Duodenal mucosa (tissue), 2 donors: ENCODE measurements around the gene CRLF3.

Source experiments
- H3K27ac ChIP-seq: one replicate; pipeline ENCODE4 v1.7.0; 2013; ENCODE audit warnings: low read depth, low read length
- H3K27me3 ChIP-seq, 2 donors: one replicate each; pipeline ENCODE4 v1.7.0; 2013; ENCODE audit warnings: low read length in 2 of 2, control low read depth in 1 of 2; ENCODE audit not compliant: insufficient read depth in 2 of 2, control insufficient read depth in 1 of 2
- H3K36me3 ChIP-seq, 2 donors: one replicate each; pipeline ENCODE4 v1.7.0; 2013; ENCODE audit warnings: low read length in 2 of 2, control low read depth in 1 of 2; ENCODE audit not compliant: insufficient read depth in 2 of 2, control insufficient read depth in 1 of 2
- H3K4me1 ChIP-seq, 2 donors: one replicate each; pipeline ENCODE4 v1.7.0; 2013; ENCODE audit warnings: low read length in 2 of 2, control low read depth in 1 of 2; ENCODE audit not compliant: insufficient read depth in 2 of 2, control insufficient read depth in 1 of 2
- H3K4me3 ChIP-seq, 2 donors: one replicate each; pipeline ENCODE4 v1.7.0; 2013; ENCODE audit warnings: low read length in 2 of 2, low read depth in 1 of 2
- H3K9ac ChIP-seq, 2 donors: one replicate each; pipeline ENCODE4 v1.7.0; 2013; ENCODE audit warnings: low read length in 2 of 2, low read depth in 1 of 2
- H3K9me3 ChIP-seq, 2 donors: one replicate each; pipeline ENCODE4 v1.7.0; 2013; ENCODE audit warnings: low read length in 2 of 2, control low read depth in 1 of 2; ENCODE audit not compliant: control insufficient read depth in 1 of 2

The CRLF3 gene, protein sequence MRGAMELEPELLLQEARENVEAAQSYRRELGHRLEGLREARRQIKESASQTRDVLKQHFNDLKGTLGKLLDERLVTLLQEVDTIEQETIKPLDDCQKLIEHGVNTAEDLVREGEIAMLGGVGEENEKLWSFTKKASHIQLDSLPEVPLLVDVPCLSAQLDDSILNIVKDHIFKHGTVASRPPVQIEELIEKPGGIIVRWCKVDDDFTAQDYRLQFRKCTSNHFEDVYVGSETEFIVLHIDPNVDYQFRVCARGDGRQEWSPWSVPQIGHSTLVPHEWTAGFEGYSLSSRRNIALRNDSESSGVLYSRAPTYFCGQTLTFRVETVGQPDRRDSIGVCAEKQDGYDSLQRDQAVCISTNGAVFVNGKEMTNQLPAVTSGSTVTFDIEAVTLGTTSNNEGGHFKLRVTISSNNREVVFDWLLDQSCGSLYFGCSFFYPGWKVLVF

DNA sequence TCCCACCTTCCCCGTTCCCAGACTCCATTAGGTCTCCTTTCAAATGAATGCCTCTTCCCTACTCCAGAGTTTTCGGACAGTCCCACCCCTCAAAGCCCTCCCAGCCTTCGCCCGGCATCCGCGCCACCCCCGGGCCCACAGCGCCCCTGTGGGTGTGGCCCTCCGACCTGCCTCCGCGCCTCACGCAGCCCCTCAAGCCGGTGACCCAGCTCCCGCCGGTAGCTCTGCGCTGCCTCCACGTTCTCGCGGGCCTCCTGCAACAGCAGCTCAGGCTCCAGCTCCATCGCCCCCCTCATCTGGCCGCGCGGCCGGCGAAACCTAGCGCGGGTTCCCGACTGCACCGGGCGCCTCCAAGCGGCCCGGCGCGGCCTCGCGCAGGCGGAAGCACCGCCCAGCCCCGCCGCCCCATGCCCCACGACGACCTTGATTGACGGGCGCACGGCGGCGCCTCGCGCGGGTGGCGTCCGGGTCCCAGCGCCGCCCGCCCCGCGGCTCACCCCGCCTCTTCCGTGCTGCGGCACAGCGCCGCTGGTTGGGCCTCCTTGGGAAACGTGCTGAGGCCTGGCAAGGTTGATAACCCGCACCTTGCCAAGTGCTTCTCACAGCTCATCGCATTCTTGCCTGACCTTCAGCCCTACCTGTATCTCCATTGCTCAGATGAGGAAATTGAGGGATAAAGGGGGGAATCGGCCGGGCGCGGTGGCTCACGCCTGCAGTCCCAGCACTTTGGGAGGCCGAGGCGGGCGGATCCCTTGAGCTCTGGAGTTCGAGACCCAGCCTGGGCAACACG lies at the start of gene CRLF3:
TSS of gene CRLF3 (minus strand) at position 337 of the 790 bp plus-strand sequence. CDS start at position 296, 41 bp downstream.
- Histone ChIP-seq H3K9ac (peak within 1 kb of the TSS; percentile 80 to 90), H3K36me3 (no peaks in the 10 kb centered on the region), H3K27ac (peak within 1 kb of the TSS; percentile 79), H3K4me3 (peak within 1 kb of the TSS; percentile 88 to 89), H3K9me3 (no peaks in the 10 kb centered on the region), H3K27me3 (no peaks in the 10 kb centered on the region), H3K4me1 (peaks cover 12 to 24% of the 10 kb centered on the region in 2 donors)

DNA sequence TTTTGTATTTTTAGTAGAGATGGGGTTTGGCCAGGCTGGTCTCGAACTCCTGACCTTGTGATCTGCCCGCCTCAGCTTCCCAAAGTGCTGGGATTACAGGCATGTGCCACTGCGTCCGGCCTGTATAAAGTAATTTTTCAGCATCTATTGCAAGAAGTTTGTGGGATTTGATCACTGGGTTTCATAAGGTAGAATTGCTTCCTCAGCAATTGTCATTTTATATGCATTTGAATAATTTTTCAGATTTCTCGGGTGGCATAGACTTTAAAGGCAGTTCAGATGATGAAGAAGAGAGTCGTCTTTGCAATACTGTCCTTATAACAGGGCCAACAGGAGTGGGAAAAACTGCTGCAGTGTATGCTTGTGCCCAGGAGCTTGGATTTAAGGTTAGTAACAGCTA lies 44.5 kb upstream of the CRLF3 start:
- H3K27ac ChIP-seq: no peak overlapping the region
- no peaks in the 10 kb centered on the region for H3K27me3 ChIP-seq
- H3K4me1 ChIP-seq: no peaks in the 10 kb centered on the region
- peaks cover 0 to 10% of the 10 kb centered on the region in 2 donors for H3K36me3 ChIP-seq
- H3K9me3 ChIP-seq: no peaks in the 10 kb centered on the region
- H3K9ac ChIP-seq: no peak overlapping the region
- no peak overlapping the region for H3K4me3 ChIP-seq

DNA sequence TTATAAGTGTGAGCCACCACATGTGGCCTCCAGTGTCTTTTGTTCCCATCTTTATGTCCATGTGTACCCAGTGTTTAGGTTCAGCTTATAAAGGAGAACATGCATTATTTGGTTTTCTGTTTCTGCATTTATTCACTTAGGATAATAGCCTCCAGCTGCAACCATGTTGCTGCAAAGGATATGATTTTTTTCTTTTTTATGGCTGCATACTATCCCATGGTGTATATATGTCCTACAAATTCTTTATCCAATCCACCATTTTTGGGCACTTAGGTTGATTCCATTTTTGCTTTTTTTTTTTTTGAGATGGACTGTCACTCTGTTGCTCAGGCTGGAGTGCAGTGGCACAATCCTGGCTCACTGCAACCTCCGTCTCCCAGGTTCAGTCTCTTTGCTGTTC lies 40.1 kb upstream of the CRLF3 start:
- Histone ChIP-seq H3K9ac (no peak overlapping the region), H3K4me3 (no peak overlapping the region), H3K36me3 (no peaks in the 10 kb centered on the region), H3K9me3 (no peaks in the 10 kb centered on the region), H3K27me3 (no peaks in the 10 kb centered on the region), H3K27ac (no peak overlapping the region), H3K4me1 (no peaks in the 10 kb centered on the region)

DNA sequence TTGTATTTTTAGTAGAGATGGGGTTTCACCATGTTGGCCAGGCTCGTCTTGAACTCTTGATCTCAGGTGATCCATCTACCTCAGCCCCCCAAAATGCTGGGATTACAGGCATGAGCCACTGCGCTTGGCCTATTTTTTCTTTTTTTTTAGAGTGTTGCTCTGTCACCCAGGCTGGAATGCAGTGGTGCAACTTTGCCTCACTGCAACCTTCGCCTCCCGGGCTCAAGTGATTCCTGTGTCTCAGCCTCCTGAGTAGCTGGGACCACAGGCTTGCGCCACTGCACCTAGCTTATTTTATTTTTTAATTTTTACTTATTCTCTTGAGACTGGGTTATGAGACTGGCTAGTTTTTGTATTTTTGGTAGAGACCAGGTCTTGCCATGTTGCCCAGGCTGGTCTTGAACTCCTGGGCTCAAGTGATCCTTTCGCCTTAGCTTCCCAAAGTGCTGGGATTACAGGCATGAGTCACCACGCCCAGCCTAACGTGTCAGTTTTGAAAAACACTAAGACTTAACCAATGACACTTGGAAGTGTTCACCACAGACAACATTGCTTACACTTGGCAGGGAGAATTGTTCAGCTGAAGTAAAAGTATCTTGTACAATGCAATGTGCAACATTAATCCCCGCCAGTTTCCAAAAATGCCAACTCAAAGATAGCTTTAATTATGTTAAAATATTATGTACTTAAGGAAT lies 34.2 kb upstream of the CRLF3 start:
- no peaks in the 10 kb centered on the region for H3K9me3 ChIP-seq
- no peaks in the 10 kb centered on the region for H3K27me3 ChIP-seq
- no peaks in the 10 kb centered on the region for H3K4me1 ChIP-seq
- H3K36me3 ChIP-seq: no peaks in the 10 kb centered on the region
- H3K27ac ChIP-seq: no peak overlapping the region
- H3K4me3 ChIP-seq: no peak overlapping the region
- no peak overlapping the region for H3K9ac ChIP-seq

DNA sequence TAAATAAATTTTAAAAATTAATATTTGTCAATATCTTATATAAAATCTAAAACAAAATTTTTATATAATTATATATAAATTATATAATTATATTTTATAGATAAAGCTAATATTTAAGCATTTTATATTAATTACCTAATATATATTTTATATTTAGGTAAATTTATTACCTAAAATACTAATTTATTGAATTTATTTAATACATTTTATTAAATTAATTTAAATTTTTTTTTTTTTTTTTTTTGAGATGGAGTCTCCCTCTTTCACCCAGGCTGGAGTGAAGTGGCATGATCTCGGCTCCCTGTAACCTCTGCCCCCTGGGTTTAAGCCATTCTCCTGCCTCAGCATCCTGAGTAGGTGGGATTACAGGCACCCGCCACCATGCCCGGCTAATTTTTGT lies 29.7 kb upstream of the CRLF3 start:
- H3K9me3 ChIP-seq: no peaks in the 10 kb centered on the region
- H3K4me3 ChIP-seq: no peak overlapping the region
- H3K9ac ChIP-seq: no peak overlapping the region
- H3K4me1 ChIP-seq: no peaks in the 10 kb centered on the region
- peaks cover under 1 to 3% of the 10 kb centered on the region in 2 donors for H3K36me3 ChIP-seq
- H3K27me3 ChIP-seq: no peaks in the 10 kb centered on the region
- no peak overlapping the region for H3K27ac ChIP-seq

DNA sequence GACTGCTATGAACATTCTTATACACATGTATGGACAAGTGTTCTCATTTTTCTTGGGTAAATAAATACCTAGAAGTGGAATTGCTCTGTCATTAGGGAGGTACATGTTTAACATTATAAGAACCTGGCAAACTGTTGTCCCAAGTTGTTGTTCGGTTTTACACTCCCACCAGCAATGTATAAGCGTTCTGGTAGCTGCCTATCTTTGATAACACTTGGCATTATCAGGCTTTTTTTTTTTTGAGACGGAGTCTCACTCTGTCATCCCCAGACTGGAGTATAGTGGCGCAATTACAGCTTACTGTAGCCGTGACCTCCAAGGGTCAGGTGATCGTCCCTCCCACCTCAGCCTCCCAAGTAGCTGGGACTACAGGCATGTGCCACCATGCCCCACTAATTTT lies 23.5 kb upstream of the CRLF3 start:
- H3K27me3 ChIP-seq: no peaks in the 10 kb centered on the region
- no peaks in the 10 kb centered on the region for H3K9me3 ChIP-seq
- H3K4me3 ChIP-seq: no peak overlapping the region
- peaks cover 3% of the 10 kb centered on the region in 2 donors for H3K36me3 ChIP-seq
- H3K4me1 ChIP-seq: no peaks in the 10 kb centered on the region
- no peak overlapping the region for H3K9ac ChIP-seq
- no peak overlapping the region for H3K27ac ChIP-seq

DNA sequence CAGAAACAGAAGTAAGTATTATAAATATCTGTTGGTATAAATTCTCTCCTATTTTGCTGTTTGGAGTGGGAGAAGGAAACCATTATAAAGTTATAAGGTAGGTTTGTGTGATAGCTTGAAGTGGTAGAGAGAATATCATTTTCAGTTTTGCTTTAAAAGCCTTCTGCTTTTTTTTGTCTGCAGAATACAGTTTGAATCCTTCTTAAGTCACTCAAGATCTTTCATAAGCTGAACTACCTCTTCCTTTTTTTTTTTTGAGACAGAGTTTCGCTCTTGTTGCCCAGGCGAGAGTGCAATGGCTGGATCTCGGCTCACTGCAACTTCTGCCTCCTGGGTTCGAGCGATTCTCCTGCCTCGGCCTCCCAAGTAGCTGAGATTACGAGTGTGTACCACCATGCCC lies 16.3 kb upstream of the CRLF3 start:
- Histone ChIP-seq H3K4me3 (no peak overlapping the region), H3K27ac (no peak overlapping the region)

DNA sequence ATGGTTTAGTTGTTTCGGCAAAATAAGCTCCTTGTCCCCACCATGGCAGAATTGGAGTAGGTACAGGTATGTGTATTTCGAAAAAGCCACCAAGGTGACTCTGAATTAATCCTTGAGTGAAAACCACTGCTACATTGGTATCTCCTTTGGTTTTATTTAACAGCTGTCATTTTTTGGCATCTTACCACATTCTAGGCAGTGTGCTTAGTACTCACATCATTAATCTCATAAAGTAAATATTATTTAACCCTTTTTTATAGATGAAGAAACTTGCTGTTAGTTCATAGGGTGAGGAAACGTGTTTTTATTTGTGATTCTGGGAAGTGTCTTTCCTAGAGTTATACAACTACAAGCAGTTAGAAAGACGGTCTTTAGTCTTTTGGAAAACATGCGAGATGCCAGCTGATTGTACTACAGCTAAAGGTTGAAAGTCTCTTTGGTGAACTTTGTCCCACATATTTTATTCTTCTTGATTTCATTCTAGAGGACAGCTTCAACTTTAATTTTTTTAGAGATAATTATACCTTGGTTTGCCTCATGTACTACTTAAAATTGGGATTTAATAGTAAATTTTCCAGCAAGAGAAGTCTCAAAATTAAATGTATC lies 13.8 kb upstream of the CRLF3 start:
- no peak overlapping the region for H3K9ac ChIP-seq
- H3K27me3 ChIP-seq: no peaks in the 10 kb centered on the region
- peaks cover 5 to 11% of the 10 kb centered on the region in 2 donors for H3K4me1 ChIP-seq
- H3K27ac ChIP-seq: no peak overlapping the region
- H3K36me3 ChIP-seq: no peaks in the 10 kb centered on the region
- no peaks in the 10 kb centered on the region for H3K9me3 ChIP-seq
- H3K4me3 ChIP-seq: no peak overlapping the region

More for the DNA sequence above, 16.3 kb upstream of the CRLF3 start:
- no peaks in the 10 kb centered on the region for H3K9me3 ChIP-seq
- H3K27me3 ChIP-seq: no peaks in the 10 kb centered on the region
- H3K36me3 ChIP-seq: no peaks in the 10 kb centered on the region
- H3K4me1 ChIP-seq: peaks cover 5 to 11% of the 10 kb centered on the region in 2 donors
- H3K9ac ChIP-seq: no peak overlapping the region

DNA sequence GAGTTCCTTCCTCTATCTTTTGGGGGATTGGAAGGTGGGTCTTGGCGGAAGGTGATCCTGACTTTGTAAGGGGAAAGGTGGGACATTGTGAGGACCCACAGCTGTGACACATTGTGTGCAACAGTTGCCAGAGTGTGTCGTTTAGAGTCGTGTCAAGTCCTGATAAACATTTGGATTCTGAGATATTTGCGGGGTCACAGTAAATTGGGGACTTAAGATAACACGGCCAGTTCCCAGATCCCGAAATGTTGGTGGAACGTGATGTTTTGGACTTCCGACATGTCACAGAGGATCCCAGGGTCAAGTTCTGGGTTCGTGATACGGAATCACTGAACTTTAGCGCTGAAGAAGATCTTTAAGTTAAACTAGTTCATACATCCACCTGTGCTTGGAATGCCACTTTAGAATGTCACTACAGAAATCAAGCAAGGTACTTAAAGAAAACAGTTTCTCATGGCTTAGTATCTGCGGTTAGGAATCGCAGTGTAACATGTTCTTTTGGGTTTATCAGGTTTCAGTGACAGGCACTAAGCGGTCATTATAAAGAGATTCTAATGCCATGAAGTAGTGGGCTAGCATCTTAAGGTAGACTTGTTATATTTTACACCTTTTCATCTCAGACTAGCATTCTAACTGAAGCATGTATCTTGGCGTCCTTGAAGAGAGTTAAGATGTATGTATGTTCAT lies 8.1 kb upstream of the CRLF3 start:
- no peaks in the 10 kb centered on the region for H3K27me3 ChIP-seq
- peak overlapping the region; percentile 76 to 96 for H3K9ac ChIP-seq
- H3K9me3 ChIP-seq: no peaks in the 10 kb centered on the region
- peaks cover 15 to 20% of the 10 kb centered on the region in 2 donors for H3K4me1 ChIP-seq
- no peaks in the 10 kb centered on the region for H3K36me3 ChIP-seq
- peak overlapping the region; percentile 79 to 87 for H3K4me3 ChIP-seq
- H3K27ac ChIP-seq: no peak overlapping the region
